Measurements from ENCODE around the gene STX8. TPM values are rescaled to one million over a fixed set of nuclear protein-coding genes. Genes with fewer than 3 reads are reported as not detected.

STX8 gene
- polyA plus RNA-seq, 1 of the 3 experiments (the other 2 are of a cell fraction) = 51.3 TPM

- WGBS (ENCODE audit: low lambda C conversion rate) = 87% methylated on average over 5 of the region's 5 CpGs
- ChIA-PET POLR2A (no interaction called here), CTCF (no interaction called here)
- Histone ChIP-seq H3K4me3 (ENCODE audit: low read depth in 2 of 2, low read length in 1 of 2) (no peak overlapping the region), H3K36me3 (replicated peaks in 1 of 2; ENCODE audit: control insufficient read depth in 1 of 2, insufficient read depth in 2 of 2, low read length in 1 of 2) (no peaks in the 10 kb centered on the region), H3K9me3 (no peaks in the 10 kb centered on the region), H3F3A (replicated peaks; ENCODE audit: insufficient read depth) (no peaks in the 10 kb centered on the region), H4K20me1 (ENCODE audit: insufficient read depth) (no peaks in the 10 kb centered on the region), H3K4me1 (ENCODE audit: control insufficient read depth in 1 of 2, insufficient read depth in 2 of 2, low read depth in 1 of 2, low read length in 1 of 2) (no peaks in the 10 kb centered on the region), H3K27me3 (ENCODE audit: insufficient read depth) (no peaks in the 10 kb centered on the region), H3K9me2 (no peaks in the 10 kb centered on the region), H3K27ac (ENCODE audit: low read depth in 2 of 2, low read length in 1 of 2) (no peak overlapping the region), H2AFZ (ENCODE audit: low read depth) (no peak overlapping the region), H3K4me2 (no peak overlapping the region), H3K79me2 (ENCODE audit: insufficient read depth) (no peaks in the 10 kb centered on the region), H3K9ac (no peak overlapping the region)
- DNase-seq = no peak
- TF ChIP-seq SMC3 (IDR thresholded peaks at IDR 0.05; ENCODE audit: low read depth, low read length) = no peak
- no peak for TF ChIP-seq MEF2A (IDR thresholded peaks at IDR 0.05; ENCODE audit: borderline replicate concordance, low read depth)
- no peak for TF ChIP-seq REST (IDR thresholded peaks at IDR 0.05; ENCODE audit: low read depth, low read length)
Observed at GRCh38 chr17:9321890-9322289, 253.7 kb downstream of the STX8 start.

DNA sequence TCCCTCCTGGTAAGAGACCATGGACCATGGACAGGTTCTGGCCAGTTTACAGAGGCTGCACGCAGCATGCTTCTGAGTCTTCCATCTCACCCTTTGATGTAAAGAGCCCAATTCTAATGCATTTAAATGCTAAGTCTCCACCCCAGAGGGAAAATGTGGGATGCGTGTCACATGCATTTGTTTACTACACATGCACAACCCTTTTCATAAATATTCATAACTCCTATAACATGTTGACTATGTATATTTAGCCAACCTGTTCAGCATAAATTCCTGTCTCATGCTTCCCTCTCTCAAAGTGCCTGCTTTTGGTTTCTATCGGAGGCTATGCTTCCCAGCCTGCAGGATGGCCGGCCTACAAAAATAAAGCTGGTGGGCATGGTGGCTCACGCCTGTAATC lies 260.3 kb downstream of the STX8 start:
- H3K9me3 ChIP-seq = no peaks in the 10 kb centered on the region
- ChIA-PET POLR2A (no interaction called here), CTCF (no interaction called here)

More for the DNA sequence above, 260.3 kb downstream of the STX8 start:
- Histone ChIP-seq H3K9me2 (no peaks in the 10 kb centered on the region), H3K4me2 (no peak overlapping the region), H3K79me2 (ENCODE audit: insufficient read depth) (no peaks in the 10 kb centered on the region), H3K9ac (no peak overlapping the region), H3F3A (replicated peaks; ENCODE audit: insufficient read depth) (no peaks in the 10 kb centered on the region), H3K36me3 (replicated peaks in 1 of 2; ENCODE audit: control insufficient read depth in 1 of 2, insufficient read depth in 2 of 2, low read length in 1 of 2) (no peaks in the 10 kb centered on the region), H3K27ac (ENCODE audit: low read depth in 2 of 2, low read length in 1 of 2) (no peak overlapping the region), H2AFZ (ENCODE audit: low read depth) (no peak overlapping the region), H4K20me1 (ENCODE audit: insufficient read depth) (no peaks in the 10 kb centered on the region), H3K27me3 (ENCODE audit: insufficient read depth) (no peaks in the 10 kb centered on the region), H3K4me3 (ENCODE audit: low read depth in 2 of 2, low read length in 1 of 2) (no peak overlapping the region), H3K4me1 (ENCODE audit: control insufficient read depth in 1 of 2, insufficient read depth in 2 of 2, low read depth in 1 of 2, low read length in 1 of 2) (no peaks in the 10 kb centered on the region)
- no peak for DNase-seq
- 89% methylated on average over 5 of the region's 5 CpGs for WGBS (ENCODE audit: low lambda C conversion rate)
- no peak for TF ChIP-seq EP300 (IDR thresholded peaks at IDR 0.05; ENCODE audit: borderline replicate concordance in 1 of 2, low read depth in 1 of 2, low read length in 1 of 2)
- no peak for TF ChIP-seq GATA2 (CRISPR knock-in tag; IDR thresholded peaks at IDR 0.05)
- TF ChIP-seq RFX5 (IDR thresholded peaks at IDR 0.05; ENCODE audit: low read length) = no peak
- TF ChIP-seq NFIC (IDR thresholded peaks at IDR 0.05; ENCODE audit: borderline replicate concordance) = no peak
- TF ChIP-seq USF2 (IDR thresholded peaks at IDR 0.05; ENCODE audit: borderline replicate concordance, low read depth, low read length) = no peak
- no peak for TF ChIP-seq IRF3 (IDR thresholded peaks at IDR 0.05; ENCODE audit: low read depth, low read length)
- TF ChIP-seq, protein P1, sequence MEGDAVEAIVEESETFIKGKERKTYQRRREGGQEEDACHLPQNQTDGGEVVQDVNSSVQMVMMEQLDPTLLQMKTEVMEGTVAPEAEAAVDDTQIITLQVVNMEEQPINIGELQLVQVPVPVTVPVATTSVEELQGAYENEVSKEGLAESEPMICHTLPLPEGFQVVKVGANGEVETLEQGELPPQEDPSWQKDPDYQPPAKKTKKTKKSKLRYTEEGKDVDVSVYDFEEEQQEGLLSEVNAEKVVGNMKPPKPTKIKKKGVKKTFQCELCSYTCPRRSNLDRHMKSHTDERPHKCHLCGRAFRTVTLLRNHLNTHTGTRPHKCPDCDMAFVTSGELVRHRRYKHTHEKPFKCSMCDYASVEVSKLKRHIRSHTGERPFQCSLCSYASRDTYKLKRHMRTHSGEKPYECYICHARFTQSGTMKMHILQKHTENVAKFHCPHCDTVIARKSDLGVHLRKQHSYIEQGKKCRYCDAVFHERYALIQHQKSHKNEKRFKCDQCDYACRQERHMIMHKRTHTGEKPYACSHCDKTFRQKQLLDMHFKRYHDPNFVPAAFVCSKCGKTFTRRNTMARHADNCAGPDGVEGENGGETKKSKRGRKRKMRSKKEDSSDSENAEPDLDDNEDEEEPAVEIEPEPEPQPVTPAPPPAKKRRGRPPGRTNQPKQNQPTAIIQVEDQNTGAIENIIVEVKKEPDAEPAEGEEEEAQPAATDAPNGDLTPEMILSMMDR (IDR thresholded peaks at IDR 0.05) = no peak
- TF ChIP-seq, protein P2, sequence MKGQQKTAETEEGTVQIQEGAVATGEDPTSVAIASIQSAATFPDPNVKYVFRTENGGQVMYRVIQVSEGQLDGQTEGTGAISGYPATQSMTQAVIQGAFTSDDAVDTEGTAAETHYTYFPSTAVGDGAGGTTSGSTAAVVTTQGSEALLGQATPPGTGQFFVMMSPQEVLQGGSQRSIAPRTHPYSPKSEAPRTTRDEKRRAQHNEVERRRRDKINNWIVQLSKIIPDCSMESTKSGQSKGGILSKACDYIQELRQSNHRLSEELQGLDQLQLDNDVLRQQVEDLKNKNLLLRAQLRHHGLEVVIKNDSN (IDR thresholded peaks at IDR 0.05; ENCODE audit: borderline replicate concordance, low read depth) = no peak
- TF ChIP-seq FOXM1 (IDR thresholded peaks at IDR 0.05; ENCODE audit: low read depth) = no peak
- no peak for TF ChIP-seq JUND (IDR thresholded peaks at IDR 0.05)

Measured in SK-N-SH (cell line).